ENCODE measurements around the gene PURB.
"Not testable (repeated sequence)": the region's sequence is repeated elsewhere in the genome, so short reads cannot be mapped to it uniquely, and the experiment has no call there.

The PURB gene

GRCh38 chr7:44849885-44850544, 35.3 kb downstream of the PURB start:
- DNase-seq, result no peak

GRCh38 chr7:44849259-44849884, 36.0 kb downstream of the PURB start:
- peak; percentile 50 for DNase-seq

- DNase-seq, result peak; percentile 100
Observed at GRCh38 chr7:44847920-44848634, 37.3 kb downstream of the PURB start, which contains the start of gene H2AZ2. Gene H2AZ2, minus strand, starts transcription at chr7:44848087. Its CDS starts 116 bp downstream, at chr7:44847971.

GRCh38 chr7:44847509-44847919, 37.8 kb downstream of the PURB start:
- DNase-seq, result peak; percentile 93

- no peak for DNase-seq
Observed at GRCh38 chr7:44846816-44847508, 38.4 kb downstream of the PURB start.

GRCh38 chr7:44846390-44846789, 38.9 kb downstream of the PURB start:
- DNase-seq, result not testable (repeated sequence)

GRCh38 chr7:44845451-44845850, 39.9 kb downstream of the PURB start:
- no peak for DNase-seq

GRCh38 chr7:44843440-44843839, 41.9 kb downstream of the PURB start:
- not testable (repeated sequence) for DNase-seq

GRCh38 chr7:44842675-44843074, 42.7 kb downstream of the PURB start:
- DNase-seq, result not testable (repeated sequence)

GRCh38 chr7:44838751-44839150, 46.6 kb downstream of the PURB start:
- no peak for DNase-seq

- DNase-seq, result no peak
Observed at GRCh38 chr7:44827567-44827966, 57.8 kb downstream of the PURB start.

Measured in NCI-H1092 treated with DMSO at 0.1 percent for 48 hours (cell line).